T follicular helper cell (primary cell): Measurements from ENCODE around the gene DUOXA1.
"Not testable (repeated sequence)": the region's sequence is repeated elsewhere in the genome, so short reads cannot be mapped to it uniquely, and the experiment has no call there.

ENCODE experiments used
- DNase-seq: peaks from one replicate; pipeline ENCODE4 v3.0.0-alpha.2; 2020; ENCODE audit warnings: low read depth

DUOXA1 gene

DNA sequence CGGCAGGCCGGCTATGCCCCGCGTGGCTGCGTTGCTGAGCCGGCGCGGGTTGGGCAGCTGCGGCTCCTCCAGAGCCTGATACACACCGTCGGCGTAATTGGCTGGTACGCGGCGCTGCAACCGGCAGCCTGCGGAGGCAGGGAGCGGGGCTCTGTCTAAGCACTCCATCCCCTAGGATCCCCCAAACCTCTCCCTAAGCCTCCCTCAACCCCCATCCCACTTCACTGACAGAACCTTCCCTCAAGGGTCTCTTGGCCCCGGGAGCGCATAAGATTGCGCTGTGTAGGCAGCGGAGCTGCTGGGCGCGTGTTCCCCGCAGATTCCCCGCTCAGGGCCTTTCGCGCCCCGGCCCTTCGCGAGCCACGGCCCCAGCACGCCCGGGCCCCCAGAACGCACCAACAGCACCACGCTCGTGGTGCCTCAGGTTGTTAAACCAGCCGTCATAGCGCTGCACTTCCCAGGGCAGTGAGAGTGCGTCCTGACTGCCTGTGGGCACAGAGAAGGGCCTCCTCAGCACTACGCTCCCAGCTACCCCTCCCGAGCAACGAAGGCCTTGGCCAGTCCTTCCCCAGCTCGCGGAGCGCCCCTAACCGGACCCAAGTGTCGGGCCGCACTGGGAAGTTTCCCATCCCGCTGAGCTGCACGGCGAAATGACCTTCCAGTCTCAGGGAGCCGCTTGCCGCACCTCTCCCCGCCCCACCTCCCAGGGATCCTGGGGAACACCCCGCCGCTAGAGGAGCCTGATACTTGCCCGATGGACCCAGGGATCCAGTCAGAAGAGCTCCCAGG lies 16.9 kb downstream of the DUOXA1 start:
- no peak for DNase-seq

DNA sequence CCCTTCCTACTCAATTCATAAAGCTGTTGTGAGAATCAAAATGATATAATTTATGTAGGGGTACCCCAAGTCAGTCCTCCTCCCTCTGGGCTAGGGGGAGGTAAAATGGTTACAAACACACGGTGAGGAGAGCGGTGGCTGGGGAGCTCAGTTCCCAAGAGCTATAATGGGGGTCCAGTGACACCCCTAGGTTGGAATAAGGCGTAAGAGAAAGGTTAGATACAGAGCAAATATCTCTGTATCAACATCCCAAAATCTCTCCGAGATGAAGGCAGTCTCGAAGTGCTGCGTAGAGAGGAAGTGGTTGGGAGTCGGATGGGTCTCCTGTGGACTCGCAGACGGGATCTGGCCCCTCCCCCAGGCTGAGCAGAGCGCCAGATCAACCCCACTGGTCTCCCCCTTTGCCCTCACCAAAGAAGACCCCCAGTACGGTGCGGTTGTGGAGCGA lies 17.5 kb downstream of the DUOXA1 start:
- no peak for DNase-seq

DNA sequence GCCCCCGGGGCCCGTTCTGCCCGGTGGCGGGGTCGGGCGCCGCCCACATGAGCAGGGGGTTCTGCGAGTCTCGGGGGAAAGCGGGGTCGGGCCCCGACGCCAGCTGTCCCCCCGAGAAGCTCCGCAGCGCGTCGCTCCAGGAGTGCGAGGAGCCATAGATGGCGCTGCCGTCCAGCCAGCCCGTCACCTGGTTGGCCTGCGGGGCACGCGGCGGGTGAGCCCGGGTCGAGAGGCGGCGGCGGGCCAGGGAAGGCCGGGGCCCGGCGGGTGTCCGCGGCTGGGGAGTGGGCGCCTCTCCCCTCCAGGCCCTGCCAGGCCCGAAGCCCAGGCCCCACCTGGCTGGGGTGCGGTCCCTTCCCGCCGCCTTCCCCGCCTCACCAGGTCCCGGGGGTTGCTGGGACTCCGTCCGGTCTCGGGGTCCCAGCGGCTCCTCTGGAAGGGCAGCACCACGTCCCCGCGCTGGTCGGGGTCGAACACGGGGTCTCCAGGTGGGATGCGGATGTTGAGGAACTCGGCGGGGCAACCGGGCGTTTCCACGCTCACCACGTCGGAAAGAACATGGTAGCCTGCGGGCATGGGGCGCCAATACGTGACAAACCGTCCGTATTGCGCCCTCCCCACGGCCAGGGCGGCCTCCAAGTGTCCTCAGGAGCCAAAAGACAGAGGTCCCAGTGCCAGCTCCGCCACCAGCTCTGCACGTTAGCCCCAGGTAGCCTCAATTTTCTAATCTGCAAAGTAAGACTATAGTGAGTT lies 18.1 kb downstream of the DUOXA1 start:
- no peak for DNase-seq

DNA sequence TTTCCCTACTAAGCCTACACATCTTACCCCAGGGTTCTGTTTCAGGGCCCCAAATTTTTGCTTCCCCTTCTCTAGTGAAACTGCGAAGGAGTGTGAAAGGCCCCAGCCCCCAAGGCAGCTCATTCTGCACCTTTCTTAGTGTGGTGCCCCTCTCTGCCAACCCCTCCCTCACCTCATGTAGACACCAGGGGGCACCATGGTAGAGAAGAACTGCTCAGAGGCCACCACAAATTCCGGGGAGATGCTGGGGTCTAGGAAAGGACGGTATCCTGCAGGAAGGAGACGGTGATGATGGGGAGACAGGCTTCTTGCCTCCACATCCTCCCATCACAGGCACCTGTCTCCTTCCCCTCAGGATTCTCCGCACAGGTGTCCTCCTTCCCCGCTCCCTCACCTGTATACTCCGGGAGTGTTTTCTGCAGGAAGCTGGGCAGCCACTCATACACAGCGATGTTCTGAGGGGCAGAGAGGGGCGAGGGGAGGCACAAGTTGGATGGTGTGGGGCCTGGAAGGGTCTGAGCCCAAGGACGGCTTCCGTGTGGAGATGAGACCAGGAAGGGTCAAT lies 19.3 kb downstream of the DUOXA1 start:
- no peak for DNase-seq

DNA sequence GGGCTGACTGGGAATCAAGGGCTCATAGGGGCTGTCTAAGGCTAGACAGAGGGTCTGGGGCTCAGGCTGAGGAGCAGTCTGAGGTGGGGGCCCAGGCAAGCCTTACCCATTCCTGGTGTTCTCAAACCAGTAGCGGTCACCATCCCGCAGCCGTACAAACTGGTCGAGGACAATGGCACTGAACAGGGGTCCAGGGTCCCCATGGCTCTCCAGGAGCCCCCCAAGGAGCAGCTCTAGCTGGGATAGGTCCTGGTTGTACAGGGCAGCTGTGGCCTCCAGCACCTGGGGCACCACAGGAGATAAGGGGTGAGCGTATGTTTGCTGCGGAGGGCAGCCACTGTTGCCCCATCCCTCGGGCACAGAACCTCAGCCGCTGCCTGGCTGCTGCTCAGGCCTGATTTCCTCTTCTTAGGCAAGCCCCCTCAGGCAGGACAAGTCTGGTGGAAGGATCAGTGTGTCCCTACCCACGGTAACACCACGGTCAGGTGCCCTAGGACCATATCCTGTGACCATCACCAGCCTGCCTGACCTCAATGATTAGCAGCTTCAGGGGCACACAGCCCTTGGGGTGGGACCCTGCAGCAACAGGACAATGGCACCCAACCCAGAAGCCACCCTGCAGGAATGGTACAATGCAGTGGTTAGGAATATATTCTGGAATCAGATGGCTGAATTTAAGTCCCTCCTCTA lies 21.6 kb downstream of the DUOXA1 start:
- DNase-seq = no peak

DNA sequence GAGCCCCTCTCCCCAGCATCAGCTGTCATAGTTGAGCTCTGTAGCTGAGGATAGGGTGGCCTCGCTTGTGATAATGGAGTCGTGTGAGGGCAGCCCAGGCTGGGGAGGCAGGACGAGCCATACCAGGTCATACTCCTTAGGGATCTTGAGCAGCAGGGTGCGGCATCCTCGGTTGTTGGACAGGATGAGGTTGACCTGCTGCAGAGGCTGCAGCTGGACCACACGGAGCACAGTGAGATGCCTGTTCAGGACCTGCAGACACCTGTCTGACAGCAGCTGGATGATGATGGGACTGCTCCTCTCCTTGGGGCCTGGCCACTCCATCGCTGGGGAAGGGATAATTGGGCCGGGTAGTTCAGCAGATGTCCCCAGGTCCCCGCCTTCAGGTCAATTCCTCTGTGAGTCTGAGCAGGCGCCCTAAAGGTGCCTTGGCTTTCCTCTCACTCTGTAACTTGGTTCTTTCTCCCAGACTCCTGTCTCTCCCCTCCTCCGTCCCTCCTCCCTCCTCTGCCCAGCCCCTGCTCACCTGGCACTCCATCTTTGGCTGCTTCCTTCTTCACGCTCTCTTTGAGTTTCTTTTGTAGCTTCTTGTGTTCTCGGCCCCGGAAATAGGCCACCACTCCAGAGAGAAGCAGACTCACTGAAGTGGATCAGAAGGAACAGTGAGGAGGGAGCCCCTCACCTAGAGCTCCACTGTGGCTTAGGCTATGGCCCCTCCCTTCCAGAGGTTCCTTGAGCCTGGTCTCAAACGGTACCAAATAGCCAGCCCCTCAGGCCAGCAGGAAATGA lies 23.5 kb downstream of the DUOXA1 start:
- DNase-seq = no peak

DNA sequence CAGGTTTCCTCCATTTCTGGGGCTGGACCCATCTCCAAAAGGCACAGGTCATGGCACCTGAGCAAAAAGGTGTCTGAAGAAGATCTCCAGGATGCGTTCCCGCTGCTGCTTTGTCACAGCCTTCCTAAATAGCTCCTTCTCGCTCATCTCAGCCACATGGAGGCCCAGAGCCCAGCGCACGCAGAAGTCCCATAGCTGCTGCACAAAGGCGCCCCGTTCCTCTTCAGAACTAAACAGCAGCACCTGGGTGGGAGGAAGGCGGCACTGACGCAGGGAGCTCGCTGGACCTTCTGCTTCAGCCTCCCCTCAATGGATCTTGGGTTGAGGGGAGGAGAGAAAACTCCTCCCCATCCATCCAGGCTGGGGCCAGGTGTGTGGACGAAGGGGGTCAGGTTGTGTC lies 24.1 kb downstream of the DUOXA1 start:
- no peak for DNase-seq

DNA sequence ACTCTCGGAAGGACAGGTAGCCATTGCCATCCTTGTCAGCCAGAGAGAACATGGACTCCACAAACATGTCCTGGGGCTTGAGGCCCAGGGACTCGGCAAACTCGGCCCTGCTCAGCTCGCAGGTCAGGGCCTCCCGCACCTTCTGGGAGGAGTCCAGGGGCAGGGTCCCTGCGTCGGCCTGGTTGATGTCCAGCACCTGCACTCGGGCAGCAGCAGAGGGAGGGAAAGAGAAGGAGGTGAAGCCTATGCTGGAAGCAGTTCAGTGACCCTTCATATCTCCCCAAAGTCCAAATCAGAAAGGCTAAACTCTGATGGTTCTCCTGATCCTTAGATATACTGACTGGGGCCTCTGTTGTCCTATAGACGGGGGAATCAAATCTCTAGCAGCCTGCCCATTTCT lies 25.5 kb downstream of the DUOXA1 start:
- not testable (repeated sequence) for DNase-seq

DNA sequence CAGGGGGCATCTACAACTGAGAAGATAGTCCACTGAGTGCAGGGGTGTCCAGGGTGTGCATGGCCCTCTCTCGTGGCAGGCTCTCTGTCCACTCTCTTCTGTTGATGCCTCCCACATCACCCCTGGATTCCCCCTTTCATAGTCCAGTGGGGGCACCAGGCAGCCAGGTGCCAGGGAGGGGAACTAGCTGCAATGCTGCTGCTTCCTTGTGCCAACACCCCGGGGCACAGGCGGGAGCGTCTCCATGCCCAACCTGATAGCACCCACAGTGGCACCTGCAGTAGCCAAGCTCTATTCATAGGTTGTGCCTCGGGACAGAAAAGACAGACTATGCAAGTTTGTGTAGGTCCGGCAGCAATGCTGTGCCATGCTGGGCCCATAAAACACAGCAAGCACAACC lies 27.5 kb downstream of the DUOXA1 start:
- no peak for DNase-seq

DNA sequence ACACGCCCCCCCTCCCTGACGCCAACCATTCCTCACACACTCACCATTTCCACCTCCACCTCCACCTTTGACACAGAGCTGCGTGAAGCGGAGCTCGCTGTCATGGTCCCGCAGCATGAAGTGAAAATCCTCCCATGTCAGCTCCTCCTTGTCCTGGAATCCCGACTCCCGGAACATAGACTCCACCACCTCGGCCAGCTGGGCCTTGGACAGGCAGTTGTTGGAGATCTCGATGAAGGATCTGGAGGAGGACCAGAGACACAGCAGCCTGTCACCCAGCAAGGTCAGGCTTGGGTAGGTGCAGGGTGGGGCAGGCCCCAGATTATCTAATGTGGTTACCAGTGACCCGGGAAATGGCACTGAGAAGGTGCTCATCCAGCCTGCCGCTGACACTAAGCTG lies 27.9 kb downstream of the DUOXA1 start:
- no peak for DNase-seq

DNA sequence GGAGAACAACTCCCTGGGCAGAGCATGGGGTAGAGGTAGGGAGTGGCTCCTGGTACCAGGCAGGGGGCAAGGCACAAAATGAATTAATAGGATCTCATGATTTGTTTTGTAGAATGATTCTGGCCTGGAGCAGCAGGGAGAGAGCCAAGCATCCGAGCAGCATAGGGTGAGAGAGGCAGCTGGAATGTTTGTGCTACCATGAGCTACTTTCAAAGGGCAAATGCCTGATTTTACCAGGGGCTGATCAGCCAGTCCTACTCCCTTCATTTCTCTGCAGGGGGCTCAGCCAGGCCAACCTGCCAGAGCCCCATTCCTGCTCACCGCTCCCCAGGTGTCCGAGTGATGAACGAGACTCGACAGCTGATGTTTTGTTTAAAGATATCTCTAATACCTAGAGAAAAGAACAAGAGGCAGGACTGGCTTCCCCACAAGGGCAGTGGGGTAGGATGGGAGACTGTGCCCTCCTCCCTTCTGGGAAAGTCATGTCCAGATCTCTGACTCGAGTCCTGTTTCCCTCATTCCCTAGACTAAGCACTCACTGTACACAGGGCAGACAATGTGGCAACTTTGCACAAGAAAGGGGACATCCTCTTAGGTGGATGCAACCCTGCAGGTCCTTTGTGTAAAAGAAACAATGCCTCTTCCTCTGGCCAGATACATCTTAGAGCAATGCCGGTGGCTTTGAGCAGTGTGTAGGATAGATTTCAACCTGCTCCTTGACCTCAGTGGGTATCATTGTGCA lies 28.6 kb downstream of the DUOXA1 start:
- no peak for DNase-seq

DNA sequence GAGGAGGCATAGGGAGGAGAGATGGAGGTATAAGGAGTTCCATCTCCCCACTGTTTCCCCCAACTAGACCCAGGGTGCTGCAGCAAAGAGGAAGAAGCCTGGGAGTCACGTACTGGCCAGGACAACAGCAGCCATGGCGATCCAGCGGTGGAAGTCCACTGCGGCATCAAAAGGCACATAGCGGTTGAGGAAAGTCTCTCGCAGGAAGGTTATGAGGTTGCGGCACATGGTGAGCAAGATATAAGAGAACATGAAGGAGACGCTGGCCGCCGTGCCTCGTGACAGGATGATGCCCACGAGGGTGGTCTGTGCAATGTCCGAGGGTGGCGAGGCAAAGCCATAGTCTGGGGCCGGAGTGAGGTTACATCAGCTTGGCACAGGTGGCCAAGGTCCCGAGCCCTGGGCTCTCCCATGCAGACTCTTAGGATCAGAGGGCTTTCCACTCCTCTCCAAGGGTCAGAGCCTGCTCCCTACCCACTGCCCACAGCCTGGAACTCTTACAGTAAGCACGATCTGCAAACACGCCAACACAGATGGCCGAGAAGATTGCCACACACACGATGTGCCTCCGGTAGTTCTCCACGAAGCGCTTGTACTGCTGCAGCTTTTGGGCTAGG lies 30.0 kb downstream of the DUOXA1 start:
- no peak for DNase-seq

DNA sequence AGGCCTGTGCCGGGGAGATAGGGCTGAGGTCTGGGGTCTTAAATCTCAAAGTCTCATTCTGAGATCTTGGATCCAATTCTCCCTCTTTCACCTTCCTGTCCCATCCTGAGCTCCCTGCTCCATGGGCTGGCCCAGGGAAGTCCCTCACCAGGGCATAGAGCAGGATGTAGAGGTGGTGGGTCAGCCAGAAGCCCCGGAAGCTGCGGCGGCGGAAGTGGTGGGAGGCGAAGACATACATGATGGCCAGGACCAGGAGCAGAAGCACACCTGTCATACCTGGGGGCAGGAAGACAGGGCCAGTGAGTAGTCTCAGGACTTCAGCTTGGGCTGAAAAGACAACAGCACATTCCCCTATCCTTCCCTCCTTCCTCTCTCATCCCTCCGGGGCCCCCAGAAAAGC lies 32.2 kb downstream of the DUOXA1 start:
- DNase-seq = no peak

DNA sequence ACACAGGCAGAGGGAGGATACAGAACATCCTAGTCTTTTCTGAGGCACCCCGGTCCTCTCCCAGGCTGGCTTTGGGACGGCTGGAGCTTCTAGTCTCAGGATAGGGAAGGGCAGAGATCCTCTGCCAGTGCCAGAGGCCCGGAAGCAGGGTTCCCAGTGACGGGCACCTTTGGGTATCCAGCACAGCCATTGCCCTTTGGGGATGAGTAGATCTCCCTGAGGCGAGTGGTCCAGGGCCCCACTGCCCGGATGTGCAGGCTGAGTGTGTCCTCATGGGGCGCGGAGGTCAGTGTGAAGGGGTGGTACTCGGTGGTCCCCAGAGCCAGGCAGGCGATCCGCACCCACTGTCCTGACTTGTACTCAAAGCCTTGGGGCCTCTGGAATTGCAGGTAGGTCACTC lies 34.0 kb downstream of the DUOXA1 start:
- DNase-seq = no peak

DNA sequence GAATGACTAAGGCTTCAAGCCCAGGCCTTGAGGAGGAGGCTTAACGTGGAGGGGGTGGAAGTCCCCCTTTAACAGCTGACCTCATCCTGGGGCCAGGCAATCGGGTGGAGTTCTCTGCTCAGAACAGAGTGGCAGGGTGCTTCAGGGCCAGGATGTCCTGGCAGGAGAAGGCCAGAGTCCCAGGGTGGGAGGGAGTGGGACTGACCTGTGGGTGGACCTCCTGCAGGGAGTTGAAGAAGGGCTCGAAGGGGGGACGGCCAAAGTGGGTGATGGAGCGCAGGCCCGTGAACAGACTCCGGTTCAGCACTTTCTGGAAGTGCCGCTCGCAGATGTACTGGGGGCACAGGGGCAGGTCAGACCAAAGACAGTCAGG lies 35.3 kb downstream of the DUOXA1 start:
- DNase-seq = no peak

DNA sequence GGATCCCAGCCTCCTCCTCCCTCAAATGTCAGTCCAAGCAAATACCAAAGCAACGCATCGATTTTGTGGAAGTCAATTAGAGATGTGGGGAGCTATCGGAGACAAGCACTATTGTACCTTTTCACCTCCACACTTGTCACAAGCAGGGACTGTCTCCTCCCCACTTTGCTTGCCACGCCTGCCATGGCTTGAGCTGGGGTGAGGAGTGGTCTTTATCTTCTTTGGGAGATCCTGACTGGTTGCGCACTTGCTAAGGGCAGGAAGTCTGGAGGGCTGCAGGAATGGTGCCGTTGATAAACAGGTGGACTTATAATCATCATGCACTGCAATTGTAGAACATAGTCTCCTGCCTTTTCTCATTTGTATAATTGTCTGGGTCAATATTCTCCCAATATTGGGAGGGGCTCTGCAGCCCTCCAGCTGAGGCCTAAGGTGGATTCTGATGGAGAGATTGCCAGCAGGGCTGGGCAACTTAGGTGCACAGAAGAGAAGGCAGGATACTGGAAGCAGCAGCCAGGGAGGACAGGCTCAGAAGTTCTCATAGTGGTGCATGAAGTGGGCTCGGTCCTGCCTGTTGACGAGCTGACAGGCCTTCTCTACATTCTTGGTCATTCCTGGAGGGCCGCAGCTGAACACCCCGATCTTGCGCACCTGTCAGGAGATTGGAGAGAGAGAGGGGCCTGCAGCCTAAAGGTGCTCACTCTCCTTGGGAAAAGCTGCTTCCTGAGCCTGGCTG lies 35.9 kb downstream of the DUOXA1 start:
- no peak for DNase-seq

DNA sequence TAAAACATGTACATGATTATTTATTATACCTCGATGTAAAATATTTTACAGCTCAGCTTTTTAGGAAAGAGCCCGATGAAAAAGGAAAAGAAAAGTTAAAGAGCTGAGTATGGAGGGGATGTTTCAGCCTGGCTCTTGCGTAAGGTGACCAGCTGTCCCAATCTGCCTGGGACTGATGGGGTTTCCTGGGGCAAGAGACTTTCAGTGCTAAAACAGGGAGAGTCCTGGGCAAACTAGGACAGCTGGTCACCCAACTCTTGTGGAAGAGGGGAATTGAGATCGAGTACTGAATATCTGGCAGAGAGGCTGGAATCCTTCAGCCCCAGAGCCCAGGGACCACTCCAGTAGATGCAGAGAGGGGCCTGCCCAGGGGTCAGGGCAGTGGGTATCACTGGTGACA lies 36.7 kb downstream of the DUOXA1 start:
- DNase-seq = no peak

DNA sequence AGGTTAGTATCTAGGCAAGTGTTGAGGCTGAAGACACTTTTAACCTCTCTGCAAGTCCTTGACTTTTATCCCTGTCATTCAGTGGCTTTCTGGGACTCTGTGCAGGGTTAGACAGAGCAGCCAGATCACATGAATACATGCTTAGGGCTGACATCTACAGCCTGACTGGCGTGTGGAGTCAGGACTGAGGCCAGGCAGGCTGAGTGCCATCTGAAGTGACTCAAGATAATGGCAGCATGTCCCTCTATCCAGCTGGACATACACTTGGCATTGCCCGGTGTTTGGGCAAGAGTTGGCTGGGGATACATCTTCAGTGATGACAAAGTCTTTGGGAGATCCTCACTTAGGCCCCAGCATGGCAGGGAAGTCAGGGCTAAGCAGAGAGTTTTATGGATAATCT lies 38.1 kb downstream of the DUOXA1 start:
- no peak for DNase-seq

DNA sequence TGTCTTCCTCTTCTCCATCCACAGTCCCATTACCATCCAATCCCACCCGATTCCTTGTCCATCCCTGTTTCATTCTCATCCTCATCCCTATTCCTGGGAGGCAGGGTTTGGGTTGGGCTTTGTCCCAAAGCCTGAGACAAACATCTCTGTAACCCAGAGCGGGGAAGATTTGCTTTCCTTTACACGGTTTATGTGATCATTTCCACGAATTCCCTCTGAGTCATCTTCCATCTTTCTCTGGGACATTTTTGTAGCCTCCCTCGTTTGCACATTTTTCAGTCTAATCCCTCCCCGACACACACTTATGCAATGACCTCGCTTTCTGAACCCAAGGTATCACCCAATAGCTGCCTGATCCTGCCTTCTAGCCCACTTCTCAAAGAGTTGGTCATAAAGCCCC lies 38.5 kb downstream of the DUOXA1 start:
- no peak for DNase-seq
